A549 (cell line): Measurements from ENCODE around the gene DLG2. TPM values are rescaled to one million over a fixed set of nuclear protein-coding genes. Genes with fewer than 3 reads are reported as not detected.

Experiments used
- ATAC-seq, 2 experiments: fragments of 200-7000 bp in 1 of 2; fragments of >200 bp in 1 of 2; cut with Nextera tagmentation in 1 of 2; cut with Tn5 transposase in 1 of 2; 3 replicates each; pipeline versions ENCODE4 v1.8.0 to v1.9.1; 2018 to 2020; ENCODE audit warnings: mild to moderate bottlenecking in 1 of 2, moderate library complexity in 1 of 2
- CTCF ChIA-PET: fragments of 300-600 bp; sonication (Branson Sonifier 250); formaldehyde crosslinking; extraction: SDS; loops from one replicate; lab custom pipeline; 2021; ENCODE audit warnings: antibody characterized with exemption, inconsistent platforms; lab: Yijun Ruan, JAX
- POLR2A ChIA-PET: fragments of 350-600 bp; formaldehyde crosslinking; extraction: SDS; loops from one replicate; lab custom pipeline; 2021; ENCODE audit warnings: antibody characterized with exemption, inconsistent platforms; lab: Yijun Ruan, JAX
- DNase-seq, 2 experiments: peaks; one replicate each; pipeline versions ENCODE4 v3.0.0 to v3.0.0-alpha.2; 2011 to 2016; ENCODE audit warnings: low read depth in 1 of 2, low spot score in 1 of 2
- FAIRE-seq: peaks from 2 replicates; lab custom pipeline; 2011; peaks lifted over from hg19 to GRCh38; lab: Jason Lieb, UNC
- H3K27ac ChIP-seq, 2 experiments: fragments of >200 bp; sonication (Bioruptor Twin); formaldehyde crosslinking; 3 replicates each; pipeline ENCODE4 v1.5.1; 2016 to 2017
- H3K4me1 ChIP-seq: fragments of >200 bp; sonication (Bioruptor Twin); formaldehyde crosslinking; 3 replicates; pipeline ENCODE4 v1.6.1; 2016
- H3K4me2 ChIP-seq: fragments of >200 bp; sonication (Bioruptor Twin); formaldehyde crosslinking; 3 replicates; pipeline ENCODE4 v1.6.1; 2016
- H3K4me3 ChIP-seq: fragments of >200 bp; sonication (Bioruptor Twin); formaldehyde crosslinking; 3 replicates; pipeline ENCODE4 v1.5.1; 2016
- H3K9me3 ChIP-seq: fragments of >200 bp; sonication (Bioruptor Twin); formaldehyde crosslinking; 3 replicates; pipeline ENCODE4 v1.6.1; 2016
- BHLHE40 ChIP-seq: IDR thresholded peaks from 2 replicates; pipeline ENCODE4 v1.6.1; 2012; ENCODE audit warnings: low read depth, low read length, inconsistent platforms
- CHD2 ChIP-seq: fragments of 150-350 bp; IDR thresholded peaks from 2 replicates; pipeline ENCODE4 v1.6.1; 2014; ENCODE audit warnings: low read length; ENCODE audit not compliant: partially characterized antibody
- CHD4 ChIP-seq: fragments of 200-600 bp; sonication (generic); IDR thresholded peaks from 2 replicates; pipeline ENCODE4 v1.6.1; 2016; ENCODE audit warnings: antibody characterized with exemption, mild to moderate bottlenecking, borderline replicate concordance
- CTCF ChIP-seq: fragments of >200 bp; sonication (Bioruptor Twin); formaldehyde crosslinking; IDR thresholded peaks from 3 replicates; pipeline ENCODE4 v1.5.1; 2016
- EHF ChIP-seq: fragments of 250-450 bp; sonication (Bioruptor Pico); IDR thresholded peaks from 2 replicates; pipeline ENCODE4 v1.5.0; 2020; ENCODE audit warnings: mild to moderate bottlenecking
- EHMT2 ChIP-seq: fragments of 200-600 bp; sonication (generic); IDR thresholded peaks from 2 replicates; pipeline ENCODE4 v1.6.1; 2016; ENCODE audit warnings: antibody characterized with exemption, low read depth, mild to moderate bottlenecking, moderate library complexity
- EP300 ChIP-seq, 2 experiments: fragments of >200 bp; sonication (Bioruptor Twin); formaldehyde crosslinking; IDR thresholded peaks; 2 replicates in 1 of 2; 3 replicates in 1 of 2; pipeline ENCODE4 v1.6.1; 2016 to 2017
- FOSB ChIP-seq: fragments of 250-450 bp; sonication (Bioruptor Pico); IDR thresholded peaks from 2 replicates; pipeline ENCODE4 v1.5.0; 2020; ENCODE audit warnings: mild to moderate bottlenecking, moderate library complexity
- FOSL2 ChIP-seq, 2 experiments: fragments of 450-650 bp in 1 of 2; fragments of >200 bp in 1 of 2; sonication (Bioruptor Twin) in 1 of 2; formaldehyde crosslinking; IDR thresholded peaks; 2 replicates each; pipeline versions ENCODE4 v1.5.0 to v1.6.1; 2016 to 2020; ENCODE audit warnings: mild to moderate bottlenecking in 1 of 2, moderate library complexity in 1 of 2
- FOXS1 ChIP-seq: fragments of 250-450 bp; sonication (Bioruptor Pico); IDR thresholded peaks from 2 replicates; pipeline ENCODE4 v1.5.0; 2020; ENCODE audit warnings: mild to moderate bottlenecking, moderate library complexity
- HDAC2 ChIP-seq: fragments of 200-600 bp; sonication (generic); IDR thresholded peaks from 2 replicates; pipeline ENCODE4 v1.6.1; 2016
- HES2 ChIP-seq: fragments of >200 bp; sonication (Bioruptor Twin); formaldehyde crosslinking; IDR thresholded peaks from 2 replicates; pipeline ENCODE4 v1.6.1; 2016
- HEYL ChIP-seq: fragments of 250-450 bp; sonication (Bioruptor Pico); IDR thresholded peaks from 2 replicates; pipeline ENCODE4 v1.8.0; 2021; ENCODE audit warnings: mild to moderate bottlenecking, moderate library complexity
- HOXB13 ChIP-seq: fragments of 250-450 bp; sonication (Bioruptor Pico); IDR thresholded peaks from 2 replicates; pipeline ENCODE4 v1.5.0; 2020; ENCODE audit warnings: low read depth, mild to moderate bottlenecking, moderate library complexity
- JUN ChIP-seq, 2 experiments: fragments of >200 bp; sonication (Bioruptor Twin); formaldehyde crosslinking; IDR thresholded peaks; 2 replicates in 1 of 2; 3 replicates in 1 of 2; pipeline ENCODE4 v1.6.1; 2016 to 2017
- KDM1A ChIP-seq: fragments of 200-600 bp; sonication (generic); IDR thresholded peaks from 2 replicates; pipeline ENCODE4 v1.6.1; 2016; ENCODE audit warnings: low read depth, mild to moderate bottlenecking
- MAFK ChIP-seq: fragments of 450-650 bp; IDR thresholded peaks from 2 replicates; pipeline ENCODE4 v1.6.1; 2014; ENCODE audit not compliant: partially characterized antibody
- MAZ ChIP-seq: fragments of 150-350 bp; IDR thresholded peaks from 2 replicates; pipeline ENCODE4 v1.6.1; 2014; ENCODE audit warnings: antibody characterized with exemption, low read depth, low read length, borderline replicate concordance
- PHF8 ChIP-seq: fragments of 200-600 bp; sonication (generic); IDR thresholded peaks from 2 replicates; pipeline ENCODE4 v1.6.1; 2016; ENCODE audit warnings: low read depth, mild to moderate bottlenecking, antibody characterized with exemption, moderate library complexity, borderline replicate concordance
- RAD21 ChIP-seq, 2 experiments: fragments of >200 bp in 1 of 2; sonication (Bioruptor Twin) in 1 of 2; formaldehyde crosslinking in 1 of 2; IDR thresholded peaks in 1 of 2; conservative IDR thresholded peaks in 1 of 2; 2 replicates in 1 of 2; 3 replicates in 1 of 2; pipeline ENCODE4 v1.6.1; 2012 to 2018; ENCODE audit warnings: inconsistent platforms in 1 of 2
- REST ChIP-seq: fragments of 200-600 bp; sonication (generic); IDR thresholded peaks from 2 replicates; pipeline ENCODE4 v1.6.1; 2016; ENCODE audit warnings: antibody characterized with exemption, mild to moderate bottlenecking, moderate library complexity
- TFCP2L1 ChIP-seq: fragments of 250-450 bp; sonication (Bioruptor Pico); IDR thresholded peaks from 2 replicates; pipeline ENCODE4 v1.5.0; 2021; ENCODE audit warnings: mild to moderate bottlenecking
- USF2 ChIP-seq: fragments of 450-650 bp; IDR thresholded peaks from 2 replicates; pipeline ENCODE4 v1.6.1; 2014; ENCODE audit warnings: antibody characterized with exemption
- ZFP36 ChIP-seq: fragments of 450-650 bp; IDR thresholded peaks from 2 replicates; pipeline ENCODE4 v1.6.1; 2014; ENCODE audit warnings: borderline replicate concordance; ENCODE audit not compliant: partially characterized antibody
- ZNF302 ChIP-seq: fragments of 250-450 bp; sonication (Bioruptor Pico); IDR thresholded peaks from 2 replicates; pipeline ENCODE4 v1.9.0; 2021; ENCODE audit warnings: inconsistent platforms, mild to moderate bottlenecking, moderate library complexity
- ZSCAN20 ChIP-seq: fragments of 250-450 bp; sonication (Bioruptor Pico); IDR thresholded peaks from 2 replicates; pipeline ENCODE4 v1.8.0; 2022; ENCODE audit warnings: mild to moderate bottlenecking, moderate library complexity
- WGBS: methylation state at CpG from one replicate; pipeline ENCODE4 v1.1.6; 2017; ENCODE audit errors: missing lambda C conversion rate; 5-methylcytosine and 5-hydroxymethylcytosine counted together
- polyA plus RNA-seq, 4 experiments: library from polyadenylated mRNA; depleted of rRNA in 3 of 4; stranded (reverse); fragments of >200 nt; fragmentation: RNase III in 1 of 4; extraction: RNeasy Plus Mini Kit Qiagen cat#74134 plus additional on column Dnase treatment in 1 of 4; gene quantifications; 2 replicates in 3 of 4; 3 replicates in 1 of 4; pipeline ENCODE4 v1.2.3, GENCODE V29; 2011 to 2017

DLG2 gene
- polyA plus RNA-seq, 2 of the 4 experiments (the other 2 are of a cell fraction), result 0.26 to 0.79 TPM

GRCh38 chr11:84566671-84567070, 1060.5 kb downstream of the DLG2 start:
- no peak for ATAC-seq
- ChIA-PET POLR2A (no interaction called here), CTCF (interaction anchor here (1.0 to 2.0 kb wide), 5 partner anchors 8 to 1025 kb away, joined by 3 to 11 read pairs (median 3); no protein-coding TSS in a partner anchor)
- no peaks in the 10 kb centered on the region for H3K9me3 ChIP-seq
- no peak overlapping the region for H3K4me3 ChIP-seq
- no peak for FAIRE-seq
- H3K27ac ChIP-seq, result peak overlapping the region in 1 of 2 experiments; percentile 24; a peak in 1 of 6 replicates
- peaks cover 24% of the 10 kb centered on the region for H3K4me1 ChIP-seq
- DNase-seq, result no peak
- TF ChIP-seq PHF8 (no peak), CTCF (no peak), USF2 (no peak), REST (no peak), HES2 (no peak), TFCP2L1 (no peak), HEYL (CRISPR knock-in tag) (no peak), EHMT2 (no peak), EHF (CRISPR knock-in tag) (no peak), MAFK (no peak), FOSL2 (IDR thresholded peaks at IDR 0.05) (no peak), FOSL2 (CRISPR knock-in tag; IDR thresholded peaks at IDR 0.05) (no peak), HDAC2 (no peak), ZNF302 (no peak), CHD4 (no peak), FOSB (no peak), RAD21 (conservative IDR thresholded peaks at IDR 0.05 in 1 of 2, IDR thresholded peaks at IDR 0.05 in 1 of 2) (no peak), CHD2 (no peak), KDM1A (no peak), BHLHE40 (no peak)
- no peak overlapping the region for H3K4me2 ChIP-seq
- 38% methylated on average over 2 of the region's 2 CpGs for WGBS

GRCh38 chr11:84564867-84565184, 1062.3 kb downstream of the DLG2 start:
- Histone ChIP-seq H3K4me3 (no peak overlapping the region), H3K4me1 (peaks cover 28% of the 10 kb centered on the region), H3K9me3 (no peaks in the 10 kb centered on the region), H3K4me2 (peak overlapping the region; percentile 76; the same call in 2 of the 3 replicates), H3K27ac (peak overlapping the region; percentile 1 to 65; a peak in 3 of 6 replicates)
- CTCF ChIA-PET, result interaction anchor here (0.8 to 3.6 kb wide), 19 partner anchors 10 to 1944 kb away, joined by 3 to 19 read pairs (median 4); no protein-coding TSS in a partner anchor
- POLR2A ChIA-PET, result interaction anchor here (0.6 to 1.2 kb wide), 2 partner anchors 8 to 154 kb away, joined by 3 to 7 read pairs; no protein-coding TSS in a partner anchor
- ATAC-seq (no peak), DNase-seq (no peak), FAIRE-seq (no peak)
- TF ChIP-seq MAZ (no peak), ZFP36 (no peak), HOXB13 (CRISPR knock-in tag) (no peak), ZNF302 (no peak), FOXS1 (CRISPR knock-in tag) (no peak), EP300 (IDR thresholded peaks at IDR 0.05) (no peak), ZSCAN20 (CRISPR knock-in tag) (no peak), JUN (IDR thresholded peaks at IDR 0.05) (peak in 1 of 2 experiments; percentile 8; a peak in 1 of 5 replicates)
